ENCODE results near the gene CD84. TPM values are rescaled to one million over a fixed set of nuclear protein-coding genes. Genes with fewer than 3 reads are reported as not detected.
A peak's percentile ranks its signal among the peaks of the same experiment; 100 is the strongest.

CD84 gene
- total RNA-seq, 1 experiment from 2014 or later = not detected

DNA sequence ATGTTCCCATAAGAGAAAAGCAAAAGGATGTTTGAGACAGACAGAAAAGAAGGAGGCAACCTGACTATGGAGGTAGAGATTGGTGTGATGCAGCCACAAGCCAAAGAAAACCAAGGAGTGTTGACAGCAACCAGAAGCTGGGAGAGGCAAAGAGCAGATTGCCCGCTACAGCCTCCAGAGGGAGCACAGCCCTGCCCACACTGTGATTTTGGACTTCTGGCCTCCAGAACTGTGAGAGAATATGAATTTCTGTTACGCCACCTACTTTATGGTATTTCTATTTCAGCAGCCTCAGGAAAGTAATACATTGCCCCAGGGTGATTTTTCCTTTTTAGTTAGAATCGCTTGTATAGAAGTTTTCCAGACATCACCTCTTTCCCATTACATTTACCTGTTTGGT is 84.7 kb downstream of the CD84 start:
- BruUV-seq (replicated peaks) = no TSS peak
- Mint-ChIP-seq H3K27me3 (ENCODE audit: unreplicated experiment) (no peaks in the 10 kb centered on the region), H3K9me3 (ENCODE audit: low read depth, unreplicated experiment) (no peaks in the 10 kb centered on the region), H3K4me1 (ENCODE audit: low read depth, unreplicated experiment) (no peaks in the 10 kb centered on the region), H3K4me3 (ENCODE audit: low read depth, unreplicated experiment) (no peak overlapping the region), H3K27ac (ENCODE audit: unreplicated experiment) (no peak overlapping the region), H3K36me3 (ENCODE audit: insufficient read depth, unreplicated experiment) (no peaks in the 10 kb centered on the region)
- TF ChIP-seq, protein P1, sequence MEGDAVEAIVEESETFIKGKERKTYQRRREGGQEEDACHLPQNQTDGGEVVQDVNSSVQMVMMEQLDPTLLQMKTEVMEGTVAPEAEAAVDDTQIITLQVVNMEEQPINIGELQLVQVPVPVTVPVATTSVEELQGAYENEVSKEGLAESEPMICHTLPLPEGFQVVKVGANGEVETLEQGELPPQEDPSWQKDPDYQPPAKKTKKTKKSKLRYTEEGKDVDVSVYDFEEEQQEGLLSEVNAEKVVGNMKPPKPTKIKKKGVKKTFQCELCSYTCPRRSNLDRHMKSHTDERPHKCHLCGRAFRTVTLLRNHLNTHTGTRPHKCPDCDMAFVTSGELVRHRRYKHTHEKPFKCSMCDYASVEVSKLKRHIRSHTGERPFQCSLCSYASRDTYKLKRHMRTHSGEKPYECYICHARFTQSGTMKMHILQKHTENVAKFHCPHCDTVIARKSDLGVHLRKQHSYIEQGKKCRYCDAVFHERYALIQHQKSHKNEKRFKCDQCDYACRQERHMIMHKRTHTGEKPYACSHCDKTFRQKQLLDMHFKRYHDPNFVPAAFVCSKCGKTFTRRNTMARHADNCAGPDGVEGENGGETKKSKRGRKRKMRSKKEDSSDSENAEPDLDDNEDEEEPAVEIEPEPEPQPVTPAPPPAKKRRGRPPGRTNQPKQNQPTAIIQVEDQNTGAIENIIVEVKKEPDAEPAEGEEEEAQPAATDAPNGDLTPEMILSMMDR (IDR thresholded peaks at IDR 0.05; ENCODE audit: unreplicated experiment) = peak; percentile 56
- intact Hi-C loops (cut with micrococcal nuclease; ENCODE audit: unreplicated experiment) = loop anchor here (1.0 kb wide), 2 partner anchors 66 to 113 kb away; no protein-coding TSS in a partner anchor
- CTCF ChIA-PET = interaction anchor here (0.6 kb wide), 1 partner anchor 66 kb away, joined by 3 read pairs; no protein-coding TSS in a partner anchor
- peak; percentile 52 for DNase-seq

DNA sequence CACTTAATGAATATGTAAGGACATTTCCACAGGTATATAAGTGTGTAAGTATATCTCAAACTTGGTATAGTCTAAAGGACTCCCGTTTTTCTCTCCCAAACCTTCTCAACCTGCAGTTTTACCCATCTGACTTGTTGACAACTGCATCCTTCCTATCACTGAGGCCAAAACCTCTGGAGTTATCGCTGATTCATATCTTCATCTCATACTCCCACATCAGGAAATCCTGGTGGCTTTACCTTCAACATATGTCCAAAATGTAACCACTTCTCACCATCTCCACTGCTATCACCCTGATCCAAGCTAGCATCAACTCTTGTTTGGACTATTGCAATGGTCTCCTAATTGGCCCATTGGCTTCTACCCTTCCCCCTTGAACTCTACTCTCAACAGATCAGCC is 86.7 kb downstream of the CD84 start:
- no peak for DNase-seq
- Mint-ChIP-seq H3K9me3 (ENCODE audit: low read depth, unreplicated experiment) (no peaks in the 10 kb centered on the region), H3K27me3 (ENCODE audit: unreplicated experiment) (no peaks in the 10 kb centered on the region), H3K4me1 (ENCODE audit: low read depth, unreplicated experiment) (no peaks in the 10 kb centered on the region), H3K4me3 (ENCODE audit: low read depth, unreplicated experiment) (no peak overlapping the region), H3K27ac (ENCODE audit: unreplicated experiment) (no peak overlapping the region), H3K36me3 (ENCODE audit: insufficient read depth, unreplicated experiment) (no peaks in the 10 kb centered on the region)
- intact Hi-C loops (cut with micrococcal nuclease; ENCODE audit: unreplicated experiment) = no loop called here
- CTCF ChIA-PET = no interaction called here
- TF ChIP-seq, protein P1 (IDR thresholded peaks at IDR 0.05; ENCODE audit: unreplicated experiment) = no peak
- BruUV-seq (replicated peaks) = no TSS peak

GRCh38 chr1:160491981-160492380 is 87.3 kb downstream of the CD84 start:
- Mint-ChIP-seq H3K4me1 (ENCODE audit: low read depth, unreplicated experiment) (no peaks in the 10 kb centered on the region), H3K27ac (ENCODE audit: unreplicated experiment) (no peak overlapping the region), H3K4me3 (ENCODE audit: low read depth, unreplicated experiment) (no peak overlapping the region), H3K27me3 (ENCODE audit: unreplicated experiment) (peaks cover 2% of the 10 kb centered on the region), H3K36me3 (ENCODE audit: insufficient read depth, unreplicated experiment) (no peaks in the 10 kb centered on the region), H3K9me3 (ENCODE audit: low read depth, unreplicated experiment) (no peaks in the 10 kb centered on the region)
- TF ChIP-seq, protein P1 (IDR thresholded peaks at IDR 0.05; ENCODE audit: unreplicated experiment) = no peak
- no peak for DNase-seq
- no TSS peak for BruUV-seq (replicated peaks)
- CTCF ChIA-PET = no interaction called here
- intact Hi-C loops (cut with micrococcal nuclease; ENCODE audit: unreplicated experiment) = no loop called here

Other genes with a start within 250 kb of the CD84 start
- 195 and 208 TPM in 2 replicates for gene COPA, start 236.2 kb downstream of the CD84 start, total RNA-seq (2022)
- gene NCSTN, start 236.1 kb downstream of the CD84 start, total RNA-seq (2022) = 128 and 135 TPM in 2 replicates
- 1.4 and 1.6 TPM in 2 replicates for gene NHLH1, start 212.4 kb downstream of the CD84 start, total RNA-seq (2022)
- 2.0 and 2.3 TPM in 2 replicates for gene VANGL2, start 178.9 kb downstream of the CD84 start, total RNA-seq (2022)
- not detected in 2 replicates for gene SLAMF6, start 56.2 kb downstream of the CD84 start, total RNA-seq (2022)
- not detected in 2 replicates for gene SLAMF1, start 67.5 kb upstream of the CD84 start, total RNA-seq (2022)
- gene CD48, start 132.3 kb upstream of the CD84 start, total RNA-seq (2022) = not detected in 2 replicates
- gene SLAMF7, start 159.8 kb upstream of the CD84 start, total RNA-seq (2022) = 2.6 and 8.4 TPM in 2 replicates
- gene LY9, start 216.7 kb upstream of the CD84 start, total RNA-seq (2022) = not detected in 2 replicates